Transverse colon (tissue), 4 donors: Measurements from ENCODE around the gene KIF16B. TPM values are rescaled to one million over a fixed set of nuclear protein-coding genes. Genes with fewer than 3 reads are reported as not detected.

Experiments used
- DNase-seq: peaks from one replicate; pipeline ENCODE4 v3.0.0-alpha.2; 2019
- H3K27ac ChIP-seq, 4 donors: fragments of 200-600 bp; sonication (generic); 2 replicates each; pipeline ENCODE4 v1.5.1; 2016 to 2018; ENCODE audit warnings: inconsistent platforms in 4 of 4
- H3K27me3 ChIP-seq: fragments of 200-600 bp; sonication (generic); 2 replicates; pipeline ENCODE4 v1.5.1; 2017; ENCODE audit warnings: inconsistent platforms
- H3K36me3 ChIP-seq, 4 donors: fragments of 200-600 bp; sonication (generic); 2 replicates each; pipeline ENCODE4 v1.5.1; 2017 to 2019; ENCODE audit warnings: inconsistent platforms in 4 of 4
- H3K4me1 ChIP-seq, 4 donors: fragments of 200-600 bp; sonication (generic); 2 replicates each; pipeline ENCODE4 v1.5.1; 2017 to 2020; ENCODE audit warnings: inconsistent platforms in 4 of 4
- H3K4me3 ChIP-seq, 4 donors: fragments of 200-600 bp; sonication (generic); 1 replicate in 1 of 4; 2 replicates in 3 of 4; pipeline versions ENCODE4 v1.5.1 to v1.6.1; 2017 to 2019; ENCODE audit warnings: inconsistent platforms in 4 of 4
- H3K9me3 ChIP-seq, 2 donors: fragments of 200-600 bp; sonication (generic); 2 replicates each; pipeline ENCODE4 v1.5.1; 2017 to 2019; ENCODE audit warnings: inconsistent platforms in 2 of 2
- EP300 ChIP-seq: sonication (generic); formaldehyde crosslinking; IDR thresholded peaks from one replicate; pipeline ENCODE4 v1.6.1; 2017; ENCODE audit warnings: antibody characterized with exemption, low read depth
- POLR2A ChIP-seq: fragments of 450-650 bp; IDR thresholded peaks from one replicate; pipeline ENCODE4 v1.6.1; 2016; ENCODE audit warnings: antibody characterized with exemption, mild to moderate bottlenecking, moderate library complexity
- POLR2AphosphoS5 ChIP-seq, 3 donors: sonication (generic); formaldehyde crosslinking; IDR thresholded peaks; one replicate each; pipeline ENCODE4 v1.6.1; 2016; ENCODE audit warnings: antibody characterized with exemption in 3 of 3
- WGBS, 2 donors: methylation state at CpG; one replicate each; pipeline ENCODE4 v1.1.5; 2018; ENCODE audit warnings: low coverage in 1 of 2; 5-methylcytosine and 5-hydroxymethylcytosine counted together
- in situ Hi-C, 4 donors: fragments of 200-750 bp; cut with MboI; loops; one replicate each; pipeline versions ENCODE4 v1.15.0 to v1.15.1; 2017; ENCODE audit warnings: low sequenced_read_pairs in 3 of 4, low pct_ligation_motif_present in 1 of 4, low pct_unique_long_range_greater_than_20kb in 1 of 4
- intact Hi-C: fragments of 100-400 bp; cut with DNase I; formaldehyde crosslinking; loops from one replicate; pipeline ENCODE4 v1.15.1; 2023; ENCODE audit warnings: low total_unique reads
- total RNA-seq, 4 donors: library from RNA; depleted of rRNA; stranded (reverse); fragments of >200 nt; gene quantifications; one replicate each; pipeline ENCODE4 v1.1.0, GENCODE V29; 2016
- TF ChIP-seq, protein P1 (sequence below), 5 experiments: fragments of 200-600 bp in 3 of 5; fragments of 450-650 bp in 2 of 5; sonication (generic) in 3 of 5; IDR thresholded peaks; 1 replicate in 2 of 5; 2 replicates in 3 of 5; pipeline ENCODE4 v1.5.1; 2016 to 2017; ENCODE audit warnings: antibody characterized with exemption in 5 of 5, inconsistent platforms in 3 of 5, mild to moderate bottlenecking in 2 of 5, moderate library complexity in 1 of 5

Gene KIF16B
- total RNA-seq, 4 donors from 2014 or later: 82.7 to 154 (median 90.1) TPM

DNA sequence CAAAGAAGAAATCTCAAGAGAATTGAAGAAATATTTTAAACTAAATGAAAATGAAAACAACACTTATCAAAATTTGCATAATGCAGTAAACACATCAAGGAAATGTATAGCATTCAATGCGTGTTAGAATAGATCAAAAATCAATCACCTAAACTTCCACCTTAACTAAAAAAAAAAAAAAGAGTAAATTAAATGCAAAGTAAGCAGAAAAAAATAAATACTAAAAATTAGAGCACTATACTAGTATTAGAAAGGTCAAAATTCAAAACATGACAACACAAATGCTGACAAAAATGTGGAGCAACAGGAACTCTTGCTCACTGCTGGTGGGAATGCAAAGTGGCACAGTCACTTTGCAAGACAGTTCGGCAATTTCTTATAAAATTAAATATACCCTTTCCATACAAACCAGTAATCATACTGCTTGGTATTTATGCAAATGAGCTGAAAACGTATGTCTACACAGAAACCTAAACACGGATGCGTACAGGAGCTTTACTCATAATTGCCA, 103.8 kb downstream of the KIF16B start:
- intact Hi-C loops (no loop called here), in situ Hi-C loops (no loop called here)
- DNase-seq: no peak
- Histone ChIP-seq H3K4me1 (peaks cover 0 to 11% (median 3%) of the 10 kb centered on the region in 4 donors), H3K4me3 (no peak overlapping the region), H3K36me3 (no peaks in the 10 kb centered on the region), H3K9me3 (no peaks in the 10 kb centered on the region), H3K27me3 (no peaks in the 10 kb centered on the region), H3K27ac (no peak overlapping the region)
- WGBS, 2 donors: 94 to 96% methylated on average over 5 of the region's 5 CpGs
- TF ChIP-seq POLR2AphosphoS5 (IDR thresholded peaks at IDR 0.05) (no peak), POLR2A (no peak)
- TF ChIP-seq, protein P1, sequence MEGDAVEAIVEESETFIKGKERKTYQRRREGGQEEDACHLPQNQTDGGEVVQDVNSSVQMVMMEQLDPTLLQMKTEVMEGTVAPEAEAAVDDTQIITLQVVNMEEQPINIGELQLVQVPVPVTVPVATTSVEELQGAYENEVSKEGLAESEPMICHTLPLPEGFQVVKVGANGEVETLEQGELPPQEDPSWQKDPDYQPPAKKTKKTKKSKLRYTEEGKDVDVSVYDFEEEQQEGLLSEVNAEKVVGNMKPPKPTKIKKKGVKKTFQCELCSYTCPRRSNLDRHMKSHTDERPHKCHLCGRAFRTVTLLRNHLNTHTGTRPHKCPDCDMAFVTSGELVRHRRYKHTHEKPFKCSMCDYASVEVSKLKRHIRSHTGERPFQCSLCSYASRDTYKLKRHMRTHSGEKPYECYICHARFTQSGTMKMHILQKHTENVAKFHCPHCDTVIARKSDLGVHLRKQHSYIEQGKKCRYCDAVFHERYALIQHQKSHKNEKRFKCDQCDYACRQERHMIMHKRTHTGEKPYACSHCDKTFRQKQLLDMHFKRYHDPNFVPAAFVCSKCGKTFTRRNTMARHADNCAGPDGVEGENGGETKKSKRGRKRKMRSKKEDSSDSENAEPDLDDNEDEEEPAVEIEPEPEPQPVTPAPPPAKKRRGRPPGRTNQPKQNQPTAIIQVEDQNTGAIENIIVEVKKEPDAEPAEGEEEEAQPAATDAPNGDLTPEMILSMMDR (IDR thresholded peaks at IDR 0.05): no peak

DNA sequence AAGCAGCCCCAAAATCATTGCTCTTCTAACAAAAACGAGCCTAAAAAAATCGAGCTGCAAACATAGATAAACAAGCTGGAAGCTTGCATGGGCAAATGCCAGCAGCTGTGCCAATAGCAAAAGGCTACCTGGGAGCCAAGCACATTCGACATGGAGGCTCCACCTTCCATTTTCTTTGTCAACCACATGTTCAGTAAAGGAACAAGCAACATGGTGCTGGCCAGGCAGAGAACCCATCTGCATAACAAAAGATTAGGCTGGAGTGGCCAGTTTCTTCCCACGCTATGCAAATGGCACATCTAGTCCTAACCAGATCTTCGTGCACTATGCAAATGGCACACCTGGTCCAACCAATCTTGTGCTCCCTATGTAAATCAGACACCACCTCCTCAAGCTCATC, 110.5 kb downstream of the KIF16B start:
- in situ Hi-C loops: no loop called here
- H3K9me3 ChIP-seq: no peaks in the 10 kb centered on the region
- no peaks in the 10 kb centered on the region for H3K27me3 ChIP-seq
- TF ChIP-seq, protein P1 (IDR thresholded peaks at IDR 0.05): no peak
- TF ChIP-seq EP300: no peak
- TF ChIP-seq POLR2A: no peak
- no peak for TF ChIP-seq POLR2AphosphoS5 (IDR thresholded peaks at IDR 0.05)
- peaks cover 0 to 6% (median 0%) of the 10 kb centered on the region in 4 donors for H3K4me1 ChIP-seq
- H3K36me3 ChIP-seq: no peaks in the 10 kb centered on the region
- H3K27ac ChIP-seq: no peak overlapping the region
- DNase-seq: no peak
- intact Hi-C loops: no loop called here
- WGBS, 2 donors: 52 to 80% methylated on average over 3 to 5 of the region's 5 CpGs
- no peak overlapping the region for H3K4me3 ChIP-seq

DNA sequence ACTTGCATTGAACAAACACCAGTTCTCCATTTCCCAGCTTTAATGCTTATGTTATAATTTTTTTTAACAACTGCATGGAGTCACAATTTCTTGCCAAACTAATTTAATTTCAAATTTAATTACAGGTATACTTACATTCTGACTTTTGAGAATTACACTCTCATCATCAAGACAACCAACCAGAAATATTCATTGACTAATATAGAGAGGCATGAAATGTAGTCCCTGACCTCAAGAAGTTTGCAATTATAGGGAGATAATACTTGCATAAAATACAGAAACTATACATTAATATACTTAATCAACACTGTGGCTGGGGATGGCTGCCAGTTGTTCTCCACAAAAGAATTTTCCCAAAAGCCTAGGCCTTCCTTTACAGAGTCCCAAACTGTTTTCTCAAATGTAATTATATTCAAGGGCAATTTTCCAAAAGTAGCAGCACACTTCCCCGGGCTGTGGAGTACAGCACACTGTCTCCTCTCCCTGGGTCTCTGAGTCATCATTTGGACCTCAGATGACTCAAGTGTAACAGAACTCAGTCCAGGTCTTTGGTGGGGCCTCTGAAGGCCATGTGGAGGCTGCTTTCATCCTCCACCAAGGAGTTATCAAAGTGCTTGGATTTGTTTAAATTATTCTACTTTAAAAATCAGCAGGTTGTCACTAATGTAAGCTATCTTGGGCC, 114.1 kb downstream of the KIF16B start:
- 39% methylated on average over 1 of the region's 1 CpG; no CpG with 5 or more reads in 1 of the 2 donors for WGBS, 2 donors
- no peaks in the 10 kb centered on the region for H3K9me3 ChIP-seq
- no peak for DNase-seq
- peaks cover 0 to 14% (median 2%) of the 10 kb centered on the region in 4 donors for H3K4me1 ChIP-seq
- intact Hi-C loops (no loop called here), in situ Hi-C loops (no loop called here)
- no peaks in the 10 kb centered on the region for H3K27me3 ChIP-seq
- H3K36me3 ChIP-seq: no peaks in the 10 kb centered on the region
- H3K27ac ChIP-seq: peak overlapping the region in 1 of 4 donors; percentile 26
- H3K4me3 ChIP-seq: no peak overlapping the region
- TF ChIP-seq, protein P1 (IDR thresholded peaks at IDR 0.05): no peak
- TF ChIP-seq EP300: no peak
- no peak for TF ChIP-seq POLR2A
- no peak for TF ChIP-seq POLR2AphosphoS5 (IDR thresholded peaks at IDR 0.05)

GRCh38 chr20:16457514-16457913, 115.7 kb downstream of the KIF16B start:
- Histone ChIP-seq H3K27ac (no peak overlapping the region), H3K9me3 (no peaks in the 10 kb centered on the region), H3K36me3 (no peaks in the 10 kb centered on the region), H3K4me3 (no peak overlapping the region), H3K27me3 (no peaks in the 10 kb centered on the region), H3K4me1 (peaks cover 0 to 14% (median 2%) of the 10 kb centered on the region in 4 donors)
- no peak for DNase-seq
- intact Hi-C loops: no loop called here
- TF ChIP-seq POLR2AphosphoS5 (IDR thresholded peaks at IDR 0.05): no peak
- TF ChIP-seq POLR2A: no peak
- 82 to 87% methylated on average over 5 of the region's 5 CpGs for WGBS, 2 donors
- in situ Hi-C loops: no loop called here
